Lower leg skin (tissue), 4 donors: ENCODE data around the gene DHX36. TPM values are rescaled to one million over a fixed set of nuclear protein-coding genes. Genes with fewer than 3 reads are reported as not detected.

ENCODE experiments used
- DNase-seq, 2 donors: peaks; one replicate each; pipeline ENCODE4 v3.0.0-alpha.2; 2019; ENCODE audit warnings: low spot score in 2 of 2
- H3K4me3 ChIP-seq: fragments of 200-600 bp; sonication (generic); 2 replicates; pipeline ENCODE4 v1.5.1; 2017; ENCODE audit warnings: mild to moderate bottlenecking, low read depth; ENCODE audit not compliant: poor library complexity, severe bottlenecking
- POLR2A ChIP-seq, 2 donors: fragments of 450-650 bp; IDR thresholded peaks; one replicate each; pipeline ENCODE4 v1.6.1; 2016 to 2017; ENCODE audit warnings: antibody characterized with exemption in 2 of 2, mild to moderate bottlenecking in 1 of 2, moderate library complexity in 1 of 2
- intact Hi-C: fragments of 100-400 bp; cut with DNase I; formaldehyde crosslinking; loops from one replicate; pipeline ENCODE4 v1.15.0; 2023; ENCODE audit warnings: low total_unique reads
- total RNA-seq, 4 donors: library from RNA; depleted of rRNA; stranded (reverse); fragments of >200 nt; gene quantifications; one replicate each; pipeline ENCODE4 v1.1.0, GENCODE V29; 2016

Gene DHX36
- total RNA-seq, 4 donors from 2014 or later = 25.8 to 55.5 (median 40.8) TPM

GRCh38 chr3:154223519-154223918 lies 100.8 kb downstream of the DHX36 start:
- intact Hi-C loops = no loop called here
- no peak for TF ChIP-seq POLR2A (IDR thresholded peaks at IDR 0.05)
- no peak for DNase-seq
- no peak overlapping the region for H3K4me3 ChIP-seq

Other genes with a start within 250 kb of the DHX36 start
- gene ARHGEF26, start 203.1 kb downstream of the DHX36 start, total RNA-seq = 10 to 100 TPM; 29.6 to 36.8 (median 33.1) TPM
- under 1 TPM in 1 of 4 donors, not detected in 3; 0.26 TPM for gene GPR149, start 105.7 kb upstream of the DHX36 start, total RNA-seq